Measurements from ENCODE around the gene LDLRAD2. TPM values are rescaled to one million over a fixed set of nuclear protein-coding genes. Genes with fewer than 3 reads are reported as not detected.
A peak's percentile ranks its signal among the peaks of the same experiment; 100 is the strongest.

Gene LDLRAD2
- total and polyA plus RNA-seq, 2 of the 8 experiments (the other 6 are each of a cell fraction or from before 2014, with no cell fraction given), result 0.48 to 0.74 TPM

- Histone ChIP-seq H3K4ac (replicated peaks; ENCODE audit: insufficient read length, low read depth, low read length) (no peak overlapping the region), H2BK5ac (ENCODE audit: low read depth, low read length) (no peak overlapping the region), H3K23me2 (ENCODE audit: low read depth, low read length) (no peaks in the 10 kb centered on the region), H2BK12ac (ENCODE audit: low read depth, low read length) (no peak overlapping the region), H2AK5ac (ENCODE audit: low read depth, low read length) (0 out of 2 replicates have a peak overlapping the region, but pooled peaks have one; percentile 25), H3K36me3 (ENCODE audit: control insufficient read depth in 2 of 4, insufficient read depth in 4 of 4, low read length in 3 of 4) (no peaks in the 10 kb centered on the region), H3K18ac (ENCODE audit: extremely low read depth, low read length) (no peak overlapping the region; the same call in 1 of the 2 replicates), H3K4me2 (ENCODE audit: insufficient read depth in 1 of 2, low read depth in 2 of 2, low read length in 2 of 2) (peak overlapping the region; percentile 12 to 24; a peak in 2 of 4 replicates), H3K27me3 (replicated peaks in 1 of 4; ENCODE audit: control insufficient read depth in 3 of 4, extremely low read depth in 1 of 4, insufficient read depth in 3 of 4, low read length in 3 of 4) (no peaks in the 10 kb centered on the region), H3K14ac (ENCODE audit: insufficient read length) (no peak overlapping the region), H2BK15ac (ENCODE audit: low read length) (no peak overlapping the region), H3K56ac (replicated peaks; ENCODE audit: insufficient read length, low read depth, low read length) (no peak overlapping the region), H3K9me3 (ENCODE audit: insufficient read depth in 2 of 2, low read depth in 1 of 2, low read length in 1 of 2) (no peaks in the 10 kb centered on the region), H2AFZ (ENCODE audit: low read length) (no peak overlapping the region), H3K23ac (ENCODE audit: insufficient read length) (no peak overlapping the region), H3K27ac (ENCODE audit: low read depth, low read length) (no peak overlapping the region), H3K79me2 (ENCODE audit: control insufficient read depth in 1 of 2, insufficient read depth in 2 of 2, low read length in 2 of 2) (peaks cover 23 to 96% of the 10 kb centered on the region in 2 experiments), H3K9ac (replicated peaks in 1 of 4; ENCODE audit: extremely low read depth in 1 of 4, low read depth in 3 of 4, low read length in 3 of 4) (no peak overlapping the region; a peak in 1 of 7 replicates), H3K4me3 (ENCODE audit: extremely low read depth in 1 of 4, insufficient read depth in 2 of 4, low read depth in 3 of 4, low read length in 4 of 4) (no peak overlapping the region), H3K4me1 (replicated peaks in 1 of 4; ENCODE audit: control insufficient read depth in 3 of 4, insufficient read depth in 4 of 4, low read length in 3 of 4) (peaks cover 2 to 9% (median 6%) of the 10 kb centered on the region in 4 experiments), H4K20me1 (replicated peaks in 1 of 2; ENCODE audit: control insufficient read depth in 1 of 2, insufficient read depth in 2 of 2, low read length in 2 of 2) (peaks cover 11 to 16% of the 10 kb centered on the region in 2 experiments), H4K8ac (ENCODE audit: extremely low read depth, insufficient read depth, low read length) (no peak overlapping the region), H3K79me1 (ENCODE audit: low read depth, low read length) (peaks cover 12% of the 10 kb centered on the region), H4K91ac (replicated peaks; ENCODE audit: insufficient read length, low read length) (no peak overlapping the region), H2BK120ac (replicated peaks; ENCODE audit: low read depth, low read length) (no peak overlapping the region), H2BK20ac (ENCODE audit: low read length) (no peak overlapping the region), H4K5ac (ENCODE audit: insufficient read length, low read depth, low read length) (no peak overlapping the region)
- POLR2A ChIA-PET (ENCODE audit: partially characterized antibody), result interaction anchor here (0.6 to 1.6 kb wide), 3 partner anchors 11 to 216 kb away, joined by 3 to 4 read pairs (median 3); no protein-coding TSS in a partner anchor
- 88% methylated on average over 12 of the region's 13 CpGs; no CpG with 5 or more reads in 1 of the 2 experiments for WGBS, 2 experiments (ENCODE audit: extremely low coverage in 1 of 2, insufficient coverage in 1 of 2, insufficient read length in 1 of 2, insufficient replicate concordance in 2 of 2, low coverage in 1 of 2, low lambda C conversion rate in 2 of 2, missing lambda C conversion rate in 1 of 2)
- DNase-seq (ENCODE audit: low read depth in 1 of 2, low spot score in 2 of 2), result no peak
- CTCF ChIA-PET (ENCODE audit: partially characterized antibody), result interaction anchor here (0.7 to 1.7 kb wide), 5 partner anchors 10 to 583 kb away, joined by 3 to 6 read pairs (median 3); partner anchors contain the start of gene USP48
- FAIRE-seq, result no peak
- TF ChIP-seq TCF12 (IDR thresholded peaks at IDR 0.05; ENCODE audit: low read depth, low read length) (no peak), SIN3A (conservative IDR thresholded peaks at IDR 0.05 in 1 of 2, IDR thresholded peaks at IDR 0.05 in 1 of 2; ENCODE audit: low read depth in 1 of 2, low read length in 2 of 2) (no peak), POLR2AphosphoS5 (IDR thresholded peaks at IDR 0.05; ENCODE audit: low read depth, low read length) (no peak), CBX8 (IDR thresholded peaks at IDR 0.05; ENCODE audit: borderline replicate concordance, low read depth, low read length) (no peak), MAFK (IDR thresholded peaks at IDR 0.05; ENCODE audit: low read depth, low read length) (no peak), POU5F1 (IDR thresholded peaks at IDR 0.05; ENCODE audit: low read depth, low read length) (no peak), PHF8 (conservative IDR thresholded peaks at IDR 0.05; ENCODE audit: low read depth, low read length) (no peak), TEAD4 (IDR thresholded peaks at IDR 0.05; ENCODE audit: low read depth, low read length) (no peak), GABPA (IDR thresholded peaks at IDR 0.05; ENCODE audit: borderline replicate concordance, insufficient read depth, low read length) (no peak), RNF2 (IDR thresholded peaks at IDR 0.05; ENCODE audit: borderline replicate concordance, low read depth, low read length, missing control alignments, poor library complexity, severe bottlenecking) (no peak), RXRA (IDR thresholded peaks at IDR 0.05; ENCODE audit: insufficient read depth, low read depth, low read length) (no peak), SP4 (IDR thresholded peaks at IDR 0.05; ENCODE audit: low read length) (no peak)
These were observed 47.2 kb upstream of the LDLRAD2 start for GRCh38 chr1:21764615-21765423.

Measured in H1 (cell line).